DMS 273 treated with DMSO at 0.1 percent for 48 hours (cell line): ENCODE data around the gene SEZ6L2.
"Not testable (repeated sequence)": the region's sequence is repeated elsewhere in the genome, so short reads cannot be mapped to it uniquely, and the experiment has no call there.

ENCODE experiments used
- DNase-seq: peaks from one replicate; lab custom pipeline; 2025; lab: John Stamatoyannopoulos, UW

The SEZ6L2 gene

GRCh38 chr16:29899516-29900101, at the start of gene SEZ6L2:
SEZ6L2 (minus strand) TSS chr16:29899550; CDS start chr16:29899019, 531 bp downstream.
- DNase-seq, result peak; percentile 93

GRCh38 chr16:29947897-29948296, 48.5 kb upstream of the SEZ6L2 start:
- DNase-seq, result no peak

DNA sequence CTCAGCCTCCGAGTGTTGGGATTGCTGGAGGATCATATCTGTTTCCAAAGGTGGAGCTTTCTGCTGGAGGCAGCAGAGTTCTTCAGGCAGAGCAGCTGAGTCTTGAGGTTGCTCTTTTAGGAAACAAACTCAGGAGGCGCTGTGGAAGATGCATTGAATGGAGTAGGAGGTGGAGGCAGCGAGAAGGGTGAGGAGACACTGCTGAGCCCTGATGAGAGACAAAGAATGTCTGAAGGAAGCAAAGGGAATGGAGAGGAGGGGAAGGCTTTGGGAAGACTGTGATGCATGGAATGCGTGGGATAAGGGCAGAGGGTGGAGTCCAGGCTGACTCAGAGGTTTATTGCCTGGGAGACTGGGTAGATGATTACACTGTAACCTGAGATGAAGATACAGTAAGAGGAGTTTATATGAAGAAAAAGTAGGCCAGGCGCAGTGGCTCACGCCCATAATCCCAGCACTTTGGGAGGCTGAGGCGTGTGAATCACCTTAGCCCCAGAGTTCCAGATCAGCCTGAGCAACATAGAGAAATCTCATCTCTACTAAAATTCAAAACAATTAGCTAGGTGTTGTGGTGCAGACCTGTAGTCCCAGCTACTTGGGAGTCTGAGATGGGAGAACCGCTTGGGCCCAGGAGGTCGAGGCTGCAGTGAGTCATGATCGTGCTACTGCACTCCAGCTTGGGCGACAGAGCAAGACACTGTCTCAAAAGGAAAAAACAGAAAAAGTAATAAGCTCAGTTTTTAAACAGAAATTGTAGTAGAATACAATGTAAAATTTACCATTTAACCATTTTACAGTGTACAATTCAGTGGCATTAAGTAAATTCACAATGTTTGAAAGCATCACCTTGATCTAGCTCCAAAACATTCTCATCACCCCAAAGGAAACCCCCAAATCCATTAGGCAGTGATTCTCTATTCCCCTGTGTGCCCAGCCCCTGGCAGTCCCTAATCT, 44.8 kb upstream of the SEZ6L2 start:
- peak; percentile 89 for DNase-seq

GRCh38 chr16:29940656-29941055, 41.3 kb upstream of the SEZ6L2 start:
- DNase-seq, result no peak

DNA sequence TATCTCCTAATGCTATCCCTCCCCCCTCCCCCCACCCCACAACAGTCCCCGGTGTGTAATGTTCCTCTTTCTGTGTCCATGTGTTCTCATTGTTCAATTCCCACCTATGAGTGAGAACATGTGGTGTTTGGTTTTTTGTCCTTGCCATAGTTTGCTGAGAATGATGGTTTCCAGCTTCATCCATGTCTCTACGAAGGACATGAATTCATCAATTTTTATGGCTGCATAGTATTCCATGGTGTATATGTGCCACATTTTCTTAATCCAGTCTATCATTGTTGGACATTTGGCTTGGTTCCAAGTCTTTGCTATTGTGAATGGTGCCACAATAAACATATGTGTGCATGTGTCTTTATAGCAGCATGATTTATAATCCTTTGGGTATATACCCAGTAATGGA, 32.4 kb upstream of the SEZ6L2 start:
- DNase-seq, result not testable (repeated sequence)

DNA sequence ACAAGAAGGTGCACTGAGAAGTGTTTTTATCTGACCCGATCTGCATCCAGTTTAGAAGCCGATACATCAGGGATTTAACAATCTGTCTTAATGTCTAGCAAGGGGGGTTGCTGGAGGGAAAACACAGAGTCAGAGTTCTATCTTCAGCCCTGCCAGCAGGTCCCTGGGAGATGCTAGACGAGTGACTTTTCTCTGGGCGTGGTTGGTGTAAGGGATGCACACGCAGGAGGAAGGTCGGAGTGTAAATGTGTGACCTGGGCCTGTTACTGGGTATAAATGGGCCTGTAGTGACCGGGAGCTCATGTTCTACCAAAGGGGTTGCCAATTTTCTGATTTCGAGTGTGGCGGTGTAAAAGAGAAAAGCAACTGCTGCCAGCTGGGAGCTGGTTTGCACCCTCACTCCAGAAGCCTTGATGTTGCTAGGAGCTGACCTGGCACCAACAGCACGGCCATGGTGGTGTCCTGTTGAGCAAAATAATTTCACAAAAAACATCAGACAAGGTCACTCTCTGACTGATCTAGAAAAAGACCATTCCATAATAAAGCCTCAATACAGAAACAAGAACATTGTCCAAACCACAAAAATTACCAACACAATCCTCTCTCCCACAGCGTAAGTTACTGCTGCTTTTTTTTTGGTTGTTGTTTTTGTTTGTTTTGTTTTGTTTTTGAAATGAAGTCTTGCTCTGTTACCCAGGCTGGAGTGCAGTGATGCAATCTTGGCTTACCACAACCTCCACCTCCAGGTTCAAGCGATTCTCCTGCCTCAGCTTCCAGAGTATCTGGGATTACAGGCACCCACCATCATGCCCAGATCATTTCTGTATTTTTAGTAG, 27.9 kb upstream of the SEZ6L2 start:
- no peak for DNase-seq

DNA sequence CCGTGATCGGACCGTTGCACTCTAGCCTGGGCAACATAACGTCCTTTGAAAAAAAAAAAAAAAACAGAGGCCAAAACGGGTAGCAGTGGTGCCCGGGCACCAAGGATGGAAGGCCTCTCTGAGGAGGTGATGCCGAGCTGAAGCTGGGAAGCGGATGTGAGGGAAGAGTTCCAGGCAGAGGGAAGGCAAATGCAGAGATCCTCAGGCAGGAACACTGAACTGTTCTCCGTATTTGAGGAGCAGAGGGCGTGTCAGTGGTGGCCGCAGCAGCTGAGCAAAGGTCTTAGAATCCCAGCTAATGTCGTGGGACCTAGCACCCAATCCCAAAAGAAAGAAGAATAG, 27.3 kb upstream of the SEZ6L2 start:
- DNase-seq, result no peak

DNA sequence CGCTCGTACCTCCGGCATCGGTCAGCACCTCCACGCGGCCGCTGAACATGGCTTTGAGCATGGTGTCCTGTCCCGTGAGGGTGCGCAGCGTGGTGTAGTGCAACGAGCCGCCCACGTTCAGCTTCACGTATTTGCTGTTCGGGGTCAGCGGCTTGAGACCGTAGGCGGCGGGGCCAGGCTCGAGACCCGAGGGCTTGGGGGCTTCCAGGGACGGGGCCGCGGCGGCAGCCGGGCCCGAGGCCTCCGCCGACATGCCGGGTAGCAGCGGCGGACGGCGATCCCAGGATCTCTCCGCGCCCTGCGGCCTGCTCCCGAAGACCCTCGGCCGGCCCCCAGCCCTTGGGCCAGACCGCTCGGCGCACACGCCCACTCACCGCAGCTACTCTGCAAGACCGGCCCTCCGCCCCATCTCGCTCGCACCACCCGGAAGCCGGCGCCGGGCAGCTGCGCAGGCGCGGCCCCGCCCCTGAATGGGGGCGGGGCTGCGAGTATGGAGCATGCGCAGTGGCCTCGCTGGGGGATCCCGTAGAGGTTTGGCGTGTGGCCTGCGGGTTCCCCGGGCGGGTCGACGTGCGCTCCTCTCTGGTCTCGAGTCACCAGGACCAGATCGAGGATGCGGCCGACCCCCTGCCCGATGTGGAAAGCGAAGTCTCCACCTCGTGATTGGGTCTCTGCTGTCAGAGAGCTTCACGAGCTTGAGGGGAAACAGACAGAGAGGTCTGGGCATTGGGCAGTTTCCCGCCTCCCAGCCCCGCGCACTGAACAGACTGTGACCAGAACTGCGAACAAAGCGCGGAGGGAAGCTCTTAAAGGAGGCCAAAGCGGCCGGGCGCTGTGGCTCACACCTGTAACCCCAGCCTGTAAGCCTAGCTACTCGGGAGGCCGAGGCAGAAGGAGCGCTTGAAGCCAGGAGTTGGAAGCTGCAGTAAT, 26.7 kb upstream of the SEZ6L2 start, which contains the start of gene KCTD13:
TSS of gene KCTD13 (minus strand) at position 446 of the 930 bp plus-strand sequence. CDS start at position 253, 193 bp downstream.
- peak; percentile 60 for DNase-seq

- no peak for DNase-seq
These were observed 25.9 kb upstream of the SEZ6L2 start for GRCh38 chr16:29925105-29925756.

DNA sequence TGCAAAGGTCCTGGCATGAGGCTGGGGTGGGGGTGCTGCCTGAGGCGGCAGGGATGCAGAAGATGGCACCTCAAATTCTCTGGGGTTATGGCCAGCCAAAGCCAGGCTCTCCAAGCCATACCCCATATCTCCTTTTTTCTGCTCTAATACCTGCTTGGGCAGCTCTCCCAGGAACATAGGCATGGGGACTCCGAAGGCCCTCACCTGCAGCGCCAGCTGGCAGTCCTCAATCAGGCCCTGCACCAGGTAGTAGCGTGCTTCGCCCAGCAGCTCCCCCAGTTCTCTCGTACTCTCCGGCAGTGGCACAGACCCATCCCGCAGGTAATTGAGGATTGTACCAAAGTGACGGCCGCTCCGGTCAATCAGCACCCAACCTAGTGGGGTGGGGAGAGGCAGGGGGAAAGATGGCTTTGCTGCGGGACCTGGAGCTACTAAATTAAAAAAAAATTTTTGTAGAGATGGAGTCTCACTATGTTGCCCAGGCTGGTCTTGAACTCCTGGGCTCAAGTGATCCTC, 23.7 kb upstream of the SEZ6L2 start:
- DNase-seq, result no peak

GRCh38 chr16:29922326-29922725, 23.0 kb upstream of the SEZ6L2 start:
- DNase-seq, result no peak

DNA sequence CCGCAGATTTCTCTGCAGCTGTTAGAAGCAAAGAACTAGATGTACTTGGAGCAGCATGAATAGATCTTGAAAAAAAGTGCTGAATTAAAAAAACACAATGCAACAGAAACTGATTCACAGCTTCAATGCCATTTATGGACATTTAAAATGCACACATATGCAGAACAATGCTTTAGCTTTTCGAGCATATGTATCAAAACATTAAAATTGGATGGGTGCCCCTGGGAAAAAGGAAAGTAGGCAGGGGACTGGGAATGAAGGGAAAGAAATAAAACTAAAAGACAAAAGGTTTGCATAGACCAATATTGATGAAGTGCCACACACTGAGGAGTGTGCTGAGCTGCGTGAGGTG, 21.7 kb upstream of the SEZ6L2 start:
- no peak for DNase-seq

DNA sequence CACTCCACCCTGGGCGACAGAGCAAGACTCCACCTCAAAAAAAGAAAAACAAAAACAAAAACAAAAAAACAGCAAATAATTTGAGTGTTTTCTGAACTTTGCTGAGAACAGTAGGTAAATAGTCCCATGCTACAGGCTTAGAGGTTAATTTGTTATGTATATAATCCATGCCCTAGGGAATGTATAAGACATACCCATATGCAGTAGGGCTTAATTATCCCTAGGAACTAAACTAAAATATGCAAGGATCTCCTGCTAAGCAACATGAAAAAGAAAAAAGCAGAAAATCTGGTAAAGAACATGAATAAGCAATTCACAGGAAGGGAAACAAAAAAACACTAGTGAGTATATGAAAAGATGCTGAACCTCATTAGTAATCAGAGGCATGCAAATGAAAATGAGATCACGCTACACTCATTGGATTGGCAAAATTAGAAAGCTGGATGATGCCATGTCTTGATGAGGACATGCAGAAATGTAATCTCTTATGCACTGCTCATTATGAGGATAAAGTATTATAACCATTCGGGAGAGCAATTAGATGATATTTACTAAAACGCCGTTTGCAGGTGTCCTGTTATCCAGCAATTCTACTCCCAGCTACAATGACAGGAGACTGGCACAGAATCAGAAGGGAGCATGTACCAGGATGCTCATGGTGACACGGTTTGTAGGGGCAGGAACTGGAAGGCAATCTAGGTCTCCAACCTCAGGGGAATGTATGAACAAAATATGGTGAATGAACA, 21.1 kb upstream of the SEZ6L2 start:
- no peak for DNase-seq

DNA sequence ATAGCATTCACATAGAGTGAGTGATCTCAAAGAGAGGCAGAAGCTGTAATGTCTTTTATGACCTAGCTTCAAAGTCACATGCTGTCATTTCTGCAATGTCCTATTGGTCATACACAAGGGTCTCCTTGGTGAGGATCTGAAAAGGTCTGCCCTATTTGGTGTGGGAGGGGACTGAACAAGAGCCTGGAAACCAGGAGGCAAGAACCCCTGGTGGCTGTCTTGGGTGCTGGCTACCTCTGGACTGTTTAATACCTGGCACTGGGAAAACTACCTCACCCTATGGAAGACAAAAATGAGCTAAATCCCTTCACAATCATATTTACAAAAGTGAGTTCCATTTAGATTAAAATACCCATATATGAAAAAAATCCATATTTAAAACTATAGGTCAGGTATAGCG, 17.6 kb upstream of the SEZ6L2 start:
- no peak for DNase-seq

DNA sequence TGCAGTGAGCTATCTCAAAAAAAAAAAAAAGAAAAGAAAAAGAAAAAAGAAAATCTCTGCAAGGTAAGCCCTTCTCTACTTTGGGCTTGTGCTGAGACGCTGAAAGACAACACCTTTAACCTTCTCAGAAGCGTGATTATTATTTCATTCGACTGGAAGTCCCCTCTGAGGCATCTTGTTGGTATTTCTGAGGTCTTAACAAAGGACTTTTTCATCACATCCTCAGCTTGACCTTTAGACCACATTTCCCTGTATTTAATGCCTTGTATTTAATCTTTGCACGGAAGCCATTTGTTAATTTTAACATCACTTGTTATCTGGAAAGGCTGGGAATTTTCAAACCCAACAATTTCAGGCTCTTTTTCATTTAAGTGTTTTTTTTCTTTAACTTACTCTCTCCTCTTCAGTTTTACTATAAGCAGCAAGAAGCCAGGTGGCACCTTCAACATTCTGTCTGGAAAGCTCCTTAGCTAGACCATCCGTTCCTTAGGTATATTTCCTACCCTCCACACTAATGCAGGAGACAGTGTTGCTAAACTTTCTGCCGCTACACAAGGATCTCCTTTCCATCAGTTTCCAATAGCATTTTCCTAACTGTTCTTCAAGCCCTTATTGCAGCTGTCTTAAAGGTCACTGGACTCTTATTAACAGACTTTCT, 16.4 kb upstream of the SEZ6L2 start:
- DNase-seq, result no peak

DNA sequence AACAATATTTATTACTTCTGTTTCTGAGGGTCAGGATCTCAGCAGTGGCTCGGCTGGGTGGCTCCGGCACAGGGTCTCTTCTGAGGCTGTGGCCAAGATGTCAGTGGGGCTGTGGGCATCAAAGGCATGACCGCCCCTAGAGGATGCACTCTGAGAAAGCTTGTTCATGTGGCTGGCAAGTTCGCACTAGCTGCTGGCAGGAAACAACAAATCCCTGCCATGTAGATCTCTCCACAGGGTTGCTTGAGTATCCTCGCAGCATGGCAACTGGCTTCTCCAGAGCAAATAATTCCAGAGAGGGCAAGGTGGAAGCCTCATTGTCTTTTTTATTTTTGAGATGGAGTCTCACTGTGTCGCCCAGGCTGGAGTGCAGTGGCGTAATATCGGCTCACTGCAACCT, 14.2 kb upstream of the SEZ6L2 start:
- no peak for DNase-seq

DNA sequence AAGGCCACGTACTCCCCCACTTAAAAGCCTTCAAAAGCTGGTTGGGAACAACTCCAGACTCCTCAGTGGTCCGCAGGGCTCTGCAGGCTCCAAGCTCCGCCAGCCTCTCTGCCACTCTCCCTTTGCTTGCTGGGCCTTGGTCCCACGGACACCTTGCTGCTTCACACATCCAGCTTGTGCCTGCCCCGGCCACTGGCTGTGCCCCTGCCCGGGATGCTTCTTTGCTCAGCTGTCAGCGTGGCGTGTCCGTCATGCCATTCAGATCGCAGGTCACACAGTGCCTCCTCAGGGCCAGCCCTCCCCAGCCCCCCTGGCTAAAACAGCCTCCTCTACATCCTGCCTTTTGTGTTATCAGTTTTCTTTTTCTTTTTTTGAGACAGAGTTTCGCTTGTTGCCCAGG, 12.7 kb upstream of the SEZ6L2 start:
- no peak for DNase-seq

GRCh38 chr16:29911676-29912010, 12.3 kb upstream of the SEZ6L2 start:
- no peak for DNase-seq

DNA sequence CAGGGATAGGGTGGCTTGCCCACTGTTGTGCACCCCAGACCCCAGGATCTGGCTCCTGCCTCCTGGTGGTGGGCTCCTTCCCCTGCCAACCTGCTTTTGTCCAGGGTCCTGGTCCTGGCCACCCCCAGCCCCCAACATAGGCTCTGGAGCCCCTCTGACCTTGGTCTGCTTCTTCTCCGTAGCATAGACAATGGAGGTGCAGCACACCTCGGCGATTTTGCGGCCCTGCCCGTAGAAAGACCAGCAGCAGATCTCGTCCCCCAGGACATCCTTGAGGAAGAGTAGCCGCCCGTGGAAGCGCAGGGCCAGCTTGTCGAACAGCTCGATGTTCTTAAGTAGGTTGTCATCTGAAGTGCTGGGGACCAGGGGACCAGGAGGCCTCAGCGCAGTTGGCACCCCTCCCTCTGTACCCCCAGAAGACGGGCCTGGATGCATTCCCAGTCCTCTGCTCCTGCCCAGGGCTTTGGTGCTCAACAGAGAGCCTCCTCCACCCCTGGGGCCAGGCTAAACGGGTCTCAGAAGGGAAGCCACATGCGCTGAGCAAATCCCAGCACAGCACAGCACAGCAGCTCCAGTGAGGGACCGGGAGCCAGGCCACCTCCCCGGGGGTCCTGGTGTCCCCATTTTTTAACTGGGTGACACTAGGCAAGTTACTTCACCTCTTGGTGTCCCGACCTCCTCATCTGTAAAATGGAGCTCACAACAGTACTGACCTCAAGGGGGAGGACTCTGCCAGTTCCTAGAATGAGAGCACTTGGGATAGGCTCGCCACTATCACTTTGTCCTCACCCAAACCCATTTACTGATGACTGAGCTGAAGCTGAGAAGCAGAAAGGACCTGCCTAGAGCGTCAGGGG, 11.7 kb upstream of the SEZ6L2 start:
- no peak for DNase-seq
